Neural cell (in vitro differentiated cells): ENCODE data around the gene HLCS. TPM values are rescaled to one million over a fixed set of nuclear protein-coding genes. Genes with fewer than 3 reads are reported as not detected.

ENCODE experiments used
- H2AFZ ChIP-seq: fragments of 200-600, 300-800 bp; sonication (generic), shearing (Covaris generic); 2 replicates; pipeline ENCODE4 v1.6.0; 2014; ENCODE audit warnings: low read depth, mild to moderate bottlenecking, antibody characterized with exemption, low read length, moderate library complexity
- H3F3A ChIP-seq: fragments of 200-600 bp; shearing (Covaris generic); 2 replicates; pipeline ENCODE4 v1.6.1; 2016; ENCODE audit warnings: mild to moderate bottlenecking, moderate library complexity, mixed read lengths, antibody characterized with exemption, low read length; ENCODE audit not compliant: insufficient read depth, poor library complexity, severe bottlenecking
- H3K27ac ChIP-seq: fragments of 200-600, 300-800 bp; sonication (generic), shearing (Covaris generic); 2 replicates; pipeline ENCODE4 v1.5.1; 2014; ENCODE audit warnings: mild to moderate bottlenecking, low read length, moderate library complexity
- H3K27me3 ChIP-seq: fragments of 300-800, 200-600 bp; sonication (generic), shearing (Covaris generic); 2 replicates; pipeline ENCODE4 v1.6.0; 2014; ENCODE audit warnings: mild to moderate bottlenecking, low read depth, low read length, moderate library complexity; ENCODE audit not compliant: insufficient read depth
- H3K36me3 ChIP-seq: fragments of 300-800, 200-600 bp; sonication (generic), shearing (Covaris generic); 2 replicates; pipeline ENCODE4 v1.5.1; 2014; ENCODE audit warnings: mild to moderate bottlenecking, antibody characterized with exemption, low read length, moderate library complexity; ENCODE audit not compliant: insufficient read depth
- H3K4me2 ChIP-seq: fragments of 300-800, 200-600 bp; sonication (generic), shearing (Covaris generic); 2 replicates; pipeline ENCODE4 v1.6.0; 2014; ENCODE audit warnings: mild to moderate bottlenecking, low read length
- H3K4me3 ChIP-seq: fragments of 300-800, 200-600 bp; sonication (generic), shearing (Covaris generic); 2 replicates; pipeline ENCODE4 v1.5.1; 2014; ENCODE audit warnings: mild to moderate bottlenecking, low read length, moderate library complexity
- H3K79me2 ChIP-seq: fragments of 200-600 bp; shearing (Covaris generic); replicated peaks from 2 replicates; pipeline ENCODE4 v1.6.0; 2014; ENCODE audit warnings: mild to moderate bottlenecking, low read length, moderate library complexity; ENCODE audit not compliant: insufficient read depth
- H3K9ac ChIP-seq: fragments of 300-800, 200-600 bp; sonication (generic), shearing (Covaris generic); 2 replicates; pipeline ENCODE4 v1.6.1; 2016; ENCODE audit warnings: mild to moderate bottlenecking, low read length, mixed read lengths
- H3K9me2 ChIP-seq: fragments of 200-600 bp; shearing (Covaris generic); 2 replicates; pipeline ENCODE4 v1.6.1; 2016; ENCODE audit warnings: mild to moderate bottlenecking, low read length, mixed read lengths; ENCODE audit not compliant: insufficient read depth
- H3K9me3 ChIP-seq: fragments of 200-600, 300-800 bp; sonication (generic), shearing (Covaris generic); 2 replicates; pipeline ENCODE4 v1.6.1; 2016; ENCODE audit warnings: mild to moderate bottlenecking, mixed run types, low read length, moderate library complexity, mixed read lengths
- H4K20me1 ChIP-seq: fragments of 200-600 bp; shearing (Covaris generic); 2 replicates; pipeline ENCODE4 v1.6.1; 2016; ENCODE audit warnings: mild to moderate bottlenecking, mixed run types; ENCODE audit not compliant: insufficient read depth
- EP300 ChIP-seq: fragments of 450-650 bp; conservative IDR thresholded peaks from 2 replicates; pipeline ENCODE4 v1.6.1; 2014; ENCODE audit warnings: antibody characterized with exemption, mild to moderate bottlenecking, moderate library complexity; ENCODE audit not compliant: poor library complexity, severe bottlenecking
- EZH2 ChIP-seq: fragments of 200-600, 300-800 bp; shearing (Covaris generic), sonication (generic); IDR thresholded peaks from 2 replicates; pipeline ENCODE4 v1.6.1; 2014; ENCODE audit warnings: antibody characterized with exemption, low read length, borderline replicate concordance, mild to moderate bottlenecking; ENCODE audit not compliant: insufficient read depth, poor library complexity, severe bottlenecking
- MXI1 ChIP-seq: fragments of 450-650 bp; conservative IDR thresholded peaks from 2 replicates; pipeline ENCODE4 v1.6.1; 2014; ENCODE audit warnings: antibody characterized with exemption, mild to moderate bottlenecking; ENCODE audit not compliant: poor library complexity, severe bottlenecking
- POLR2AphosphoS5 ChIP-seq: IDR thresholded peaks from 2 replicates; pipeline ENCODE4 v1.6.1; 2012
- RAD21 ChIP-seq: fragments of 450-650 bp; conservative IDR thresholded peaks from 2 replicates; pipeline ENCODE4 v1.6.1; 2014; ENCODE audit warnings: antibody characterized with exemption, mild to moderate bottlenecking, moderate library complexity
- SMC3 ChIP-seq: fragments of 450-650 bp; conservative IDR thresholded peaks from 2 replicates; pipeline ENCODE4 v1.6.1; 2014; ENCODE audit warnings: antibody characterized with exemption, mild to moderate bottlenecking, moderate library complexity; ENCODE audit not compliant: poor library complexity
- TAF1 ChIP-seq: IDR thresholded peaks from 2 replicates; pipeline ENCODE4 v1.6.1; 2012; ENCODE audit warnings: low read depth
- polyA plus RNA-seq: library from polyadenylated mRNA; depleted of rRNA; stranded (reverse); fragments of >200 nt; gene quantifications from 2 replicates; pipeline ENCODE4 v1.2.3, GENCODE V29; 2014
- TF ChIP-seq, protein P1 (sequence below): IDR thresholded peaks from 2 replicates; pipeline ENCODE4 v1.6.1; 2012; ENCODE audit warnings: borderline replicate concordance
- TF ChIP-seq, protein P2 (sequence below): fragments of 450-650 bp; IDR thresholded peaks from 2 replicates; pipeline ENCODE4 v1.5.1; 2014; ENCODE audit warnings: antibody characterized with exemption, mild to moderate bottlenecking, moderate library complexity; ENCODE audit not compliant: poor library complexity, severe bottlenecking

HLCS gene
- polyA plus RNA-seq, 1 donor from 2014 or later = 12.1 TPM

DNA sequence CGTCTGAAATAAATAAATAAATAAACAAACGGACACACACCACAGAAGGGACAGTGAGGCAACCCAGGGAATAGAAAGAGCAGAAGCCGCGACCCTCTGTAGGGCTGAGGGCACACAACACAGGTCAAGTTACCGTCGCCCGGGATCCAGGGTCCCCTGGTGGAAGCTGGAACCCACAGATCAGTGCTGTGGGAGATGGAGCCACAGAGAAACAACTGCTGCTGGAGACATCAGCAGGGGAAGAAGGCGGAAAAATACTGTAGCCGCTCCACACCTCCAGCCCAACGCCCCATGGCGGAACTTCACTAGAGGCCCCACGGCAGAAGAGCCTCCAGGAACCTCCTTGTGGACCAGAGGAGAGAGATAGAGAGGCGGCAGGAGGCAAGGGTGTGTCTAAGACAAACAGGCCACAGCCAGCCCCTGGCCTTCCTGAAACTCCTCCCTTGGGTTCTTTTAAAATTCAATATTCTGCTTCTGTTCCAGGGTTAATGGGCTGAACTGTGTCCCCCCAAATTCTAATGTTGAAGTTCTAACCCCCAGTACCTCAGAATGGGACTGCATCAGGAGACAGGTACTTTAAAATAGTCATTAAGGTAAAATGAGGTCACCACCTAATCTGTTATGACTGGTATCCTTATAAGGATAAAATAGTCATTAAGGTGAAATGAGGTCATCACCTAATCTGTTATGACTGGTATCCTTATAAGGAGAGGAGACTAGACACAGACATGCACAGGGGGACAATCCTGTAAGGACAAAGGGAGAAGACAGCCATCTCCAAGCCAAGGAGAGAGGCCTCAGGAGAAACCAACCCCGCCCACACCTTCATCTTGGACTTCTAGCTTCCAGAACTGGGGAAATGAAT lies 7.7 kb upstream of the HLCS start:
- Histone ChIP-seq H3K79me2 (no peaks in the 10 kb centered on the region), H3F3A (no peaks in the 10 kb centered on the region), H3K27ac (no peak overlapping the region), H3K4me3 (no peak overlapping the region), H3K36me3 (no peaks in the 10 kb centered on the region), H4K20me1 (no peaks in the 10 kb centered on the region), H3K9me2 (no peaks in the 10 kb centered on the region), H3K9ac (no peak overlapping the region), H3K9me3 (no peaks in the 10 kb centered on the region), H2AFZ (no peak overlapping the region), H3K27me3 (no peaks in the 10 kb centered on the region), H3K4me2 (no peak overlapping the region)
- TF ChIP-seq EZH2 (no peak), TAF1 (no peak), POLR2AphosphoS5 (no peak), MXI1 (no peak), RAD21 (no peak), SMC3 (no peak), EP300 (no peak)
- TF ChIP-seq, protein P1, sequence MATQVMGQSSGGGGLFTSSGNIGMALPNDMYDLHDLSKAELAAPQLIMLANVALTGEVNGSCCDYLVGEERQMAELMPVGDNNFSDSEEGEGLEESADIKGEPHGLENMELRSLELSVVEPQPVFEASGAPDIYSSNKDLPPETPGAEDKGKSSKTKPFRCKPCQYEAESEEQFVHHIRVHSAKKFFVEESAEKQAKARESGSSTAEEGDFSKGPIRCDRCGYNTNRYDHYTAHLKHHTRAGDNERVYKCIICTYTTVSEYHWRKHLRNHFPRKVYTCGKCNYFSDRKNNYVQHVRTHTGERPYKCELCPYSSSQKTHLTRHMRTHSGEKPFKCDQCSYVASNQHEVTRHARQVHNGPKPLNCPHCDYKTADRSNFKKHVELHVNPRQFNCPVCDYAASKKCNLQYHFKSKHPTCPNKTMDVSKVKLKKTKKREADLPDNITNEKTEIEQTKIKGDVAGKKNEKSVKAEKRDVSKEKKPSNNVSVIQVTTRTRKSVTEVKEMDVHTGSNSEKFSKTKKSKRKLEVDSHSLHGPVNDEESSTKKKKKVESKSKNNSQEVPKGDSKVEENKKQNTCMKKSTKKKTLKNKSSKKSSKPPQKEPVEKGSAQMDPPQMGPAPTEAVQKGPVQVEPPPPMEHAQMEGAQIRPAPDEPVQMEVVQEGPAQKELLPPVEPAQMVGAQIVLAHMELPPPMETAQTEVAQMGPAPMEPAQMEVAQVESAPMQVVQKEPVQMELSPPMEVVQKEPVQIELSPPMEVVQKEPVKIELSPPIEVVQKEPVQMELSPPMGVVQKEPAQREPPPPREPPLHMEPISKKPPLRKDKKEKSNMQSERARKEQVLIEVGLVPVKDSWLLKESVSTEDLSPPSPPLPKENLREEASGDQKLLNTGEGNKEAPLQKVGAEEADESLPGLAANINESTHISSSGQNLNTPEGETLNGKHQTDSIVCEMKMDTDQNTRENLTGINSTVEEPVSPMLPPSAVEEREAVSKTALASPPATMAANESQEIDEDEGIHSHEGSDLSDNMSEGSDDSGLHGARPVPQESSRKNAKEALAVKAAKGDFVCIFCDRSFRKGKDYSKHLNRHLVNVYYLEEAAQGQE = no peak
- TF ChIP-seq, protein P2, sequence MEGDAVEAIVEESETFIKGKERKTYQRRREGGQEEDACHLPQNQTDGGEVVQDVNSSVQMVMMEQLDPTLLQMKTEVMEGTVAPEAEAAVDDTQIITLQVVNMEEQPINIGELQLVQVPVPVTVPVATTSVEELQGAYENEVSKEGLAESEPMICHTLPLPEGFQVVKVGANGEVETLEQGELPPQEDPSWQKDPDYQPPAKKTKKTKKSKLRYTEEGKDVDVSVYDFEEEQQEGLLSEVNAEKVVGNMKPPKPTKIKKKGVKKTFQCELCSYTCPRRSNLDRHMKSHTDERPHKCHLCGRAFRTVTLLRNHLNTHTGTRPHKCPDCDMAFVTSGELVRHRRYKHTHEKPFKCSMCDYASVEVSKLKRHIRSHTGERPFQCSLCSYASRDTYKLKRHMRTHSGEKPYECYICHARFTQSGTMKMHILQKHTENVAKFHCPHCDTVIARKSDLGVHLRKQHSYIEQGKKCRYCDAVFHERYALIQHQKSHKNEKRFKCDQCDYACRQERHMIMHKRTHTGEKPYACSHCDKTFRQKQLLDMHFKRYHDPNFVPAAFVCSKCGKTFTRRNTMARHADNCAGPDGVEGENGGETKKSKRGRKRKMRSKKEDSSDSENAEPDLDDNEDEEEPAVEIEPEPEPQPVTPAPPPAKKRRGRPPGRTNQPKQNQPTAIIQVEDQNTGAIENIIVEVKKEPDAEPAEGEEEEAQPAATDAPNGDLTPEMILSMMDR = no peak

DNA sequence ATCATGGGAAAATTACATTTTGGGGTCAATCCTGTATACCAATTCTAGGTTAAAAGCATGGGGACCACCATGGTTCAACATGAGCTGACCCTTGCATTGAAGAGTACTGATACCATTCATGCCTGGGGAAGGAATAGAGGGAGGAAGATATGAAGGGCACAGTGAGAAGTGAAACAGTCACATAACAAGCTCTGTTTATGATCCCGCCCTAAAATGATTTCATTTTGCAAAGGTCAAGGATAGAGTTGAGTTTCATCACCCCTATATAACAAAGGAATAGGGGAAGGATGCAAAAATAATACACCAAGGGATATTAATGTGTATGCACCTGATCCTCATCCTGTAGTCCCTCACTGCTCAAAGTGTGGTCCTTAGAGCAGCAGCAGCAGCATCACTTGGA lies 2.5 kb upstream of the HLCS start:
- Histone ChIP-seq H3K79me2 (no peaks in the 10 kb centered on the region), H3K9ac (no peak overlapping the region), H3K4me3 (no peak overlapping the region), H3K4me2 (no peak overlapping the region), H3K36me3 (no peaks in the 10 kb centered on the region), H3K9me2 (no peaks in the 10 kb centered on the region), H3F3A (peaks cover 5% of the 10 kb centered on the region), H3K27me3 (no peaks in the 10 kb centered on the region), H3K9me3 (no peaks in the 10 kb centered on the region), H3K27ac (no peak overlapping the region), H2AFZ (no peak overlapping the region), H4K20me1 (no peaks in the 10 kb centered on the region)
- TF ChIP-seq, protein P2 = no peak
- TF ChIP-seq EZH2 (no peak), POLR2AphosphoS5 (no peak), RAD21 (no peak), MXI1 (no peak), SMC3 (no peak), TAF1 (no peak), EP300 (no peak)
- TF ChIP-seq, protein P1 = no peak
